ENCODE results near the gene ICA1. TPM values are rescaled to one million over a fixed set of nuclear protein-coding genes. Genes with fewer than 3 reads are reported as not detected.

The ICA1 gene
- total RNA-seq, 4 donors from 2014 or later, result 4.1 to 7.4 (median 5.8) TPM

DNA sequence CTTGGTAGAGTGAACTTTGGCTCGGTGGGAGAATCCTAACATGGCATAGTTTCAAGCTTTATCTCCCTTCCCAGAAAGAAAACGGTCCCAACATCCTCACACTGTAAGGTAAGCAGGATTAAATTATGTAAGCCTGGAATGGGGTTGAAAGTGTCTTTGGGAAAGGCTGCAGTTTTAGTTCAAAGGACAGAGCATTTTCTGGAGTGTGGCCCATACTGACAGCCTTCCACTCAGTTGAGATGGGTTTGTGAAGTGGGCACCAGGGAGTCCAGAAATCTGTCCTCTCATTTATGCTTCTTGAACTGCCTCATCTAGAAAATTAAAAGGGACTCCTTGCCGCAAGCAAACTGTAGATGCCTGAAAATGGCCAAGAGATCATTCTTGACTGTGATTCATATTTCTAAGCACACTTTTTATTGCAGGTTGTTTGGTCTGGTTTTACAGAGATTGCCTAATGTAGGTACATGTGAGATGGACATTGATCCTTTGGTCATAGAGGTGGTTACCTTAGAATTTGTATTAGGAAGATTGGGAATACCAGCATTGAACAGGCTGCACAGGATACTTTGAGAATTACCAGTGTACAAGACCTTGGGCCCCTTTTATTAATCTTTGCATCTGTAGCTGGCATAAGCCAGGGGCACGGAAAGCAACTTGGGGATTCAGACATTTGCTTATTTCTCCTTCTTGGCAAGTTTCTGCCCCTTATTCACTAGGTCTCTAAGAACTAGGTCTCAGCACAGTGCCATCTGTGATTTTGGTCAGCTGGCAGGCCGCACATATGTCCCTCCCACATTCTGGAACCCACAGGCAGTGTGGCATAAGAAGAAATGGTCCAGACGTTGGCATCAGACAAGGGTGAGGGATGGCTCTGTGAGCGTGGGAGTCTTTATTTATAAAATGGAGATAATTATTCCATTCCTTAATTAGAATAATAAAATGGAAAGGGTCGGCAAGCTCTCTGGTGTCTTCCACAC is 167.5 kb downstream of the ICA1 start:
- Histone ChIP-seq H3K4me3 (no peak overlapping the region), H3K27me3 (no peaks in the 10 kb centered on the region), H3K9me3 (peaks cover 0 to 4% (median 0%) of the 10 kb centered on the region in 4 donors), H3K36me3 (no peaks in the 10 kb centered on the region), H3K27ac (replicated peaks in 1 of 4) (no peak overlapping the region), H3K4me1 (no peaks in the 10 kb centered on the region)
- intact Hi-C loops (cut with DNase I), result no loop called here
- TF ChIP-seq, protein P1, sequence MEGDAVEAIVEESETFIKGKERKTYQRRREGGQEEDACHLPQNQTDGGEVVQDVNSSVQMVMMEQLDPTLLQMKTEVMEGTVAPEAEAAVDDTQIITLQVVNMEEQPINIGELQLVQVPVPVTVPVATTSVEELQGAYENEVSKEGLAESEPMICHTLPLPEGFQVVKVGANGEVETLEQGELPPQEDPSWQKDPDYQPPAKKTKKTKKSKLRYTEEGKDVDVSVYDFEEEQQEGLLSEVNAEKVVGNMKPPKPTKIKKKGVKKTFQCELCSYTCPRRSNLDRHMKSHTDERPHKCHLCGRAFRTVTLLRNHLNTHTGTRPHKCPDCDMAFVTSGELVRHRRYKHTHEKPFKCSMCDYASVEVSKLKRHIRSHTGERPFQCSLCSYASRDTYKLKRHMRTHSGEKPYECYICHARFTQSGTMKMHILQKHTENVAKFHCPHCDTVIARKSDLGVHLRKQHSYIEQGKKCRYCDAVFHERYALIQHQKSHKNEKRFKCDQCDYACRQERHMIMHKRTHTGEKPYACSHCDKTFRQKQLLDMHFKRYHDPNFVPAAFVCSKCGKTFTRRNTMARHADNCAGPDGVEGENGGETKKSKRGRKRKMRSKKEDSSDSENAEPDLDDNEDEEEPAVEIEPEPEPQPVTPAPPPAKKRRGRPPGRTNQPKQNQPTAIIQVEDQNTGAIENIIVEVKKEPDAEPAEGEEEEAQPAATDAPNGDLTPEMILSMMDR (IDR thresholded peaks at IDR 0.05), result no peak
- TF ChIP-seq POLR2AphosphoS5 (IDR thresholded peaks at IDR 0.05), result no peak
- no peak for TF ChIP-seq EP300 (IDR thresholded peaks at IDR 0.05)
- TF ChIP-seq POLR2A (IDR thresholded peaks at IDR 0.05; ENCODE audit: low read depth), result no peak
- no peak for DNase-seq (ENCODE audit: extremely low spot score)
- 97% methylated on average over 8 of the region's 8 CpGs for WGBS

DNA sequence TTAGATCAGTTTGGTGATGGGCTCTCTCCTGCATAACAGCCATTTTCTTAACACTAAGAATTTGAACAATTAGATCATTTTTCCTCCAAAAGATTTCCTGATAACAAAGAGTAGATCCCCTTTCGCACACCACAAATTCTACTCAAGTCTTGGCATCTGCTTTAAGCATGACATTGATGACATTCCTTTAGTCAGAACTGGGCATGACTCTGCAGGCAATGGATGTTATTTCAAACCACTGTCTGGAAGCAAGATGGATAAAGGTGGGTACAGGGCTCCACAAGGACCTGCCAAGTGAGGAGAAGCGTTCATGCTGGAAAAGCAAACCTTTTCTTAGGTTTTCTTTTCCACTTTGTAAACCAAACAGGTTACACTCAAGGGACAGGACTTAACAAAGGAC is 169.8 kb downstream of the ICA1 start:
- no peak for TF ChIP-seq EP300 (IDR thresholded peaks at IDR 0.05)
- no peak for TF ChIP-seq POLR2A (IDR thresholded peaks at IDR 0.05; ENCODE audit: low read depth)
- TF ChIP-seq, protein P1 (IDR thresholded peaks at IDR 0.05), result no peak
- TF ChIP-seq POLR2AphosphoS5 (IDR thresholded peaks at IDR 0.05), result no peak
- intact Hi-C loops (cut with DNase I), result no loop called here
- Histone ChIP-seq H3K4me3 (no peak overlapping the region), H3K36me3 (peaks cover 0 to under 1% (median 0%) of the 10 kb centered on the region in 4 donors), H3K27ac (replicated peaks in 1 of 4) (no peak overlapping the region), H3K9me3 (no peaks in the 10 kb centered on the region), H3K27me3 (no peaks in the 10 kb centered on the region), H3K4me1 (no peaks in the 10 kb centered on the region)
- WGBS, result 87% methylated on average over 2 of the region's 2 CpGs
- DNase-seq (ENCODE audit: extremely low spot score), result no peak

DNA sequence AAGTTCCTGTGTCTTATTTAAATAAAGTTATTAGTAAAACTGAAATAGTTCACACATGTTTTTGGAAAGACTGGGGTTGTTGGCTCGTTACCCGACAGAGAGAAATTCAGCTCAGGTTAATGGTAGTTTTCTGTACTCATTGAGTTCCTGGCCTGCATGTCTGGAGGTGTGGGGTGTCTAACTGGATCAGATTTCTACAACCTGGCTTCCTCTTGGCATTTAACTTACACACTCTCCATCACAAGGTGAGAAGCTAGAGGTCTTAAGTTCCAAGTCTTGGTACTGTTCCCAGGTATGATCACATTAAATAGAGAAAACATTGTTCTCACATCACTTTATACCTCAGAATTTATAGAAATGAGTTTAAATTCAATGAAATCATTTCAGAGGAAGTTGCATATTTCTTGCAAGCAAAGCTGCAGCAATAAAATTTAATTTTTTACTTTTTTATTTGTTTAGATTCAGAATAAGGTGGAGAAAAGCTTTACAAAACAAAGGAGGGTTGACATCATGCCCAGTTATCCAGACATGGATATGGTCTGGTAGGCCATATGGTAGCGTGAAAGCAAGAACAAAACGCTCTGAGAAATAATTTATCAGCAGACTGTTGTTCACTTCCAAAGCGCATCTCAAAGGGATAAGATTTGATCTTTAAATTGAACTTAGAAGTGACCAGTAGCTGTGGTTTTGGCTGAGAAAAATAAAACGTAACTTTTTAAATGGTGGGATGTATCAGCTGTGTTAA is 172.8 kb downstream of the ICA1 start:
- intact Hi-C loops (cut with DNase I), result no loop called here
- no peaks in the 10 kb centered on the region for H3K4me1 ChIP-seq
- DNase-seq (ENCODE audit: extremely low spot score), result no peak
- H3K36me3 ChIP-seq, result peaks cover 0 to 22% (median 6%) of the 10 kb centered on the region in 4 donors
- no peaks in the 10 kb centered on the region for H3K9me3 ChIP-seq
- H3K27me3 ChIP-seq, result no peaks in the 10 kb centered on the region
- H3K27ac ChIP-seq (replicated peaks in 1 of 4), result no peak overlapping the region
- WGBS, result 91% methylated on average over 6 of the region's 6 CpGs
- TF ChIP-seq POLR2AphosphoS5 (IDR thresholded peaks at IDR 0.05), result no peak
- TF ChIP-seq, protein P1 (IDR thresholded peaks at IDR 0.05), result no peak
- TF ChIP-seq EP300 (IDR thresholded peaks at IDR 0.05), result no peak
- no peak for TF ChIP-seq POLR2A (IDR thresholded peaks at IDR 0.05; ENCODE audit: low read depth)
- no peak overlapping the region for H3K4me3 ChIP-seq

DNA sequence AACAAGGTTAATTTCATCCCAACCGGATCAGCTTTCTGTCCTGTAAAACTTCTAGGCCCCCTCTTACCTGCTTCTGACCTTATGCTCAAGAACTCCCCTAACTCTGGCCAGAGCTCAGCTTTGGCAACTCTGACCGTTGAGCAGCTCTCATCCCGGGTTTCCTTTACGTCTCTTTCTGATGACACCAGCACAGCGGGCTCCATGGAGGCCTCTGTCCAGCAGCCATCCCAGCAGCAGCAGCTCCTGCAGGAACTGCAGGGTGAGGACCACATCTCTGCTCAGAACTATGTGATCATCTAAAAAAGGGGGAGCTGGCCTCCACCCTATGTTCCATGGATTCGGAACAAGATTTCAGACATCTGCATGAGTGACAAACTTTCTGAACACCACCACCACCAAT is 175.7 kb downstream of the ICA1 start:
- no peaks in the 10 kb centered on the region for H3K27me3 ChIP-seq
- over 99% methylated on average over 6 of the region's 6 CpGs for WGBS
- H3K4me3 ChIP-seq, result no peak overlapping the region
- intact Hi-C loops (cut with DNase I), result no loop called here
- TF ChIP-seq, protein P1 (IDR thresholded peaks at IDR 0.05), result no peak
- TF ChIP-seq POLR2A (IDR thresholded peaks at IDR 0.05; ENCODE audit: low read depth), result no peak
- no peak for DNase-seq (ENCODE audit: extremely low spot score)
- no peak overlapping the region for H3K27ac ChIP-seq (replicated peaks in 1 of 4)
- no peaks in the 10 kb centered on the region for H3K4me1 ChIP-seq
- no peaks in the 10 kb centered on the region for H3K9me3 ChIP-seq
- H3K36me3 ChIP-seq, result peaks cover 0 to 22% (median 6%) of the 10 kb centered on the region in 4 donors

Data from esophagus muscularis mucosa (tissue), 4 donors.